HepG2 (cell line): ENCODE results near the gene MNX1. TPM values are rescaled to one million over a fixed set of nuclear protein-coding genes. Genes with fewer than 3 reads are reported as not detected.

Experiments used
- ATAC-seq: fragments of 200-7000 bp; cut with Tn5 transposase; 3 replicates; pipeline ENCODE4 v1.9.1; 2020; ENCODE audit warnings: mild to moderate bottlenecking, moderate library complexity
- BruUV-seq: library from RNA; stranded (reverse); fragments of 400-500 nt; replicated peaks from 2 replicates; lab custom pipeline; 2021; lab: Mats Ljungman, UMichigan
- CTCF ChIA-PET: fragments of 300-600 bp; formaldehyde crosslinking; extraction: SDS; loops from one replicate; lab custom pipeline; 2021; ENCODE audit warnings: low total read pairs, inconsistent platforms, low intra/inter-chr PET ratio; lab: Yijun Ruan, JAX
- POLR2A ChIA-PET: fragments of 350-600 bp; sonication (Branson Sonifier 250); formaldehyde crosslinking; loops from one replicate; lab custom pipeline; 2020; ENCODE audit warnings: antibody characterized with exemption, inconsistent platforms; lab: Yijun Ruan, JAX
- DNase-seq: peaks from one replicate; pipeline ENCODE4 v3.0.0-alpha.2; 2015; ENCODE audit warnings: low spot score
- FAIRE-seq: peaks from 3 replicates; lab custom pipeline; 2011; peaks lifted over from hg19 to GRCh38; lab: Jason Lieb, UNC
- H2AFZ ChIP-seq: one replicate; pipeline ENCODE4 v1.6.1; 2011; ENCODE audit warnings: low read length, inconsistent platforms
- H3K27ac ChIP-seq: fragments of 300-600 bp; 3 replicates; pipeline ENCODE4 v1.8.0; 2011; ENCODE audit warnings: mixed run types, mild to moderate bottlenecking, mixed read lengths, low read length, inconsistent platforms; ENCODE audit not compliant: insufficient read depth; ENCODE audit errors: extremely low read length
- H3K27me3 ChIP-seq, 2 experiments: fragments of 200-600 bp in 1 of 2; 2 replicates in 1 of 2; 3 replicates in 1 of 2; pipeline versions ENCODE4 v1.6.0 to v1.8.0; 2011; ENCODE audit warnings: low read length in 2 of 2, mild to moderate bottlenecking in 2 of 2, moderate library complexity in 2 of 2, inconsistent platforms in 1 of 2; ENCODE audit not compliant: insufficient read depth in 2 of 2, control insufficient read depth in 1 of 2
- H3K36me3 ChIP-seq, 2 experiments: fragments of 200-600 bp in 1 of 2; replicated peaks in 1 of 2; 2 replicates in 1 of 2; 3 replicates in 1 of 2; pipeline versions ENCODE4 v1.5.1 to v1.8.0; 2011; ENCODE audit warnings: low read length in 2 of 2, inconsistent platforms in 1 of 2; ENCODE audit not compliant: insufficient read depth in 2 of 2, control insufficient read depth in 1 of 2
- H3K4me1 ChIP-seq: 2 replicates; pipeline ENCODE4 v1.5.1; 2012; ENCODE audit warnings: low read length, inconsistent platforms; ENCODE audit not compliant: insufficient read depth
- H3K4me2 ChIP-seq: 2 replicates; pipeline ENCODE4 v1.6.0; 2011; ENCODE audit warnings: low read depth, low read length, inconsistent platforms
- H3K4me3 ChIP-seq, 3 experiments: fragments of 200-600 bp in 1 of 3; sonication (generic), shearing (Covaris generic) in 1 of 3; replicated peaks in 1 of 3; 2 replicates each; pipeline ENCODE4 v1.5.1; 2011 to 2016; ENCODE audit warnings: low read length in 3 of 3, inconsistent platforms in 2 of 3, low read depth in 2 of 3, mild to moderate bottlenecking in 2 of 3, control low read depth in 1 of 3, mixed read lengths in 1 of 3; ENCODE audit not compliant: insufficient read depth in 1 of 3
- H3K79me2 ChIP-seq: one replicate; pipeline ENCODE4 v1.6.1; 2011; ENCODE audit warnings: low read length, inconsistent platforms; ENCODE audit not compliant: insufficient read depth
- H3K9ac ChIP-seq: 2 replicates; pipeline ENCODE4 v1.6.0; 2011; ENCODE audit warnings: mild to moderate bottlenecking, low read depth, low read length, inconsistent platforms; ENCODE audit not compliant: insufficient read depth
- H3K9me3 ChIP-seq: 2 replicates; pipeline ENCODE4 v1.5.1; 2012; ENCODE audit warnings: mild to moderate bottlenecking, low read length
- H4K20me1 ChIP-seq: 2 replicates; pipeline ENCODE4 v1.6.0; 2011; ENCODE audit warnings: inconsistent platforms, mild to moderate bottlenecking, low read length, moderate library complexity; ENCODE audit not compliant: insufficient read depth
- CENPT ChIP-seq: sonication (generic); formaldehyde crosslinking; IDR thresholded peaks from 2 replicates; pipeline ENCODE4 v1.8.0; 2022; ENCODE audit warnings: low read depth, mild to moderate bottlenecking, moderate library complexity, missing genetic modification reagents
- ESRRA ChIP-seq: sonication (generic); formaldehyde crosslinking; IDR thresholded peaks from 2 replicates; pipeline ENCODE4 v1.5.1; 2020; ENCODE audit warnings: mild to moderate bottlenecking, low read depth, missing genetic modification reagents
- NR1H2 ChIP-seq: sonication (generic); formaldehyde crosslinking; IDR thresholded peaks from 2 replicates; pipeline ENCODE4 v1.8.1; 2022; ENCODE audit warnings: low read depth, missing genetic modification reagents, borderline replicate concordance
- NR3C1 ChIP-seq: sonication (generic); formaldehyde crosslinking; IDR thresholded peaks from 2 replicates; pipeline ENCODE4 v1.4.0; 2020; ENCODE audit warnings: missing genetic modification reagents
- PITX1 ChIP-seq: sonication (generic); formaldehyde crosslinking; IDR thresholded peaks from 2 replicates; pipeline ENCODE4 v1.5.1; 2020; ENCODE audit warnings: mild to moderate bottlenecking, missing genetic modification reagents
- SIX1 ChIP-seq: sonication (generic); formaldehyde crosslinking; IDR thresholded peaks from 2 replicates; pipeline ENCODE4 v1.4.0; 2020; ENCODE audit warnings: missing genetic modification reagents, borderline replicate concordance
- TEAD3 ChIP-seq: optimal IDR thresholded peaks from 2 replicates; pipeline ENCODE3; 2016; ENCODE audit warnings: borderline replicate concordance
- ZNF136 ChIP-seq: sonication (generic); formaldehyde crosslinking; IDR thresholded peaks from 2 replicates; pipeline ENCODE4 v1.8.1; 2022; ENCODE audit warnings: low read depth, mild to moderate bottlenecking, moderate library complexity, missing genetic modification reagents
- ZNF274 ChIP-seq: sonication (generic); formaldehyde crosslinking; IDR thresholded peaks from 2 replicates; pipeline ENCODE4 v1.5.1; 2020; ENCODE audit warnings: mild to moderate bottlenecking, missing genetic modification reagents
- ZNF282 ChIP-seq: fragments of 450-650 bp; IDR thresholded peaks from 2 replicates; pipeline ENCODE4 v1.6.1; 2018; ENCODE audit not compliant: partially characterized antibody
- ZNF446 ChIP-seq: sonication (generic); formaldehyde crosslinking; IDR thresholded peaks from 2 replicates; pipeline ENCODE4 v1.5.0; 2020; ENCODE audit warnings: mild to moderate bottlenecking, missing genetic modification reagents
- ZNF564 ChIP-seq: sonication (generic); formaldehyde crosslinking; IDR thresholded peaks from 2 replicates; pipeline ENCODE4 v1.8.1; 2023; ENCODE audit warnings: mild to moderate bottlenecking, missing genetic modification reagents
- ZNF773 ChIP-seq: sonication (generic); formaldehyde crosslinking; IDR thresholded peaks from 2 replicates; pipeline ENCODE4 v1.4.0; 2020; ENCODE audit warnings: missing genetic modification reagents, borderline replicate concordance
- WGBS: methylation state at CpG from one replicate; pipeline ENCODE4 v1.1.6; 2017; ENCODE audit warnings: low lambda C conversion rate; 5-methylcytosine and 5-hydroxymethylcytosine counted together
- in situ Hi-C: cut with HindIII; loops from 2 replicates; pipeline ENCODE4 v1.10.0; 2017; ENCODE audit warnings: low pct_unique_long_range_greater_than_20kb; ENCODE audit not compliant: extremely low pct_ligation_motif_present
- intact Hi-C: fragments of 100-400 bp; cut with micrococcal nuclease; formaldehyde crosslinking; loops from one replicate; pipeline ENCODE4 v1.10.0; 2022; ENCODE audit not compliant: unreplicated experiment
- polyA plus RNA-seq, 8 experiments: library from polyadenylated mRNA; depleted of rRNA in 3 of 8; stranded (reverse) in 7 of 8; unstranded in 1 of 8; fragments of >200 nt; fragmentation: Illumina TruSeq in 4 of 8; extraction: Trizol in 4 of 8; gene quantifications; 2 replicates each; pipeline versions ENCODE4 v1.2.1 to v1.2.3, GENCODE V29; 2011 to 2016; ENCODE audit warnings: low read depth in 4 of 8, missing spikeins in 1 of 8, mixed read lengths in 1 of 8; ENCODE audit not compliant: insufficient read depth in 1 of 8
- total RNA-seq, 5 experiments: library from RNA; depleted of rRNA; stranded (reverse); fragments of >200 nt; fragmentation: Illumina TruSeq; extraction: Trizol; gene quantifications; 2 replicates each; pipeline ENCODE4 v1.2.3, GENCODE V29; 2016; ENCODE audit warnings: low read depth in 1 of 5
- TF ChIP-seq, protein P1 (sequence below): sonication (generic); formaldehyde crosslinking; IDR thresholded peaks from 2 replicates; pipeline ENCODE4 v1.8.0; 2022; ENCODE audit warnings: missing genetic modification reagents, mild to moderate bottlenecking, borderline replicate concordance
- TF ChIP-seq, protein P2 (sequence below): sonication (generic); formaldehyde crosslinking; IDR thresholded peaks from 2 replicates; pipeline ENCODE4 v1.5.0; 2020; ENCODE audit warnings: mild to moderate bottlenecking, missing genetic modification reagents

Gene MNX1
- total and polyA plus RNA-seq, 2 of the 13 experiments (the other 11 are each of a cell fraction or from before 2014, with no cell fraction given), result 0.94 to 6.1 TPM

DNA sequence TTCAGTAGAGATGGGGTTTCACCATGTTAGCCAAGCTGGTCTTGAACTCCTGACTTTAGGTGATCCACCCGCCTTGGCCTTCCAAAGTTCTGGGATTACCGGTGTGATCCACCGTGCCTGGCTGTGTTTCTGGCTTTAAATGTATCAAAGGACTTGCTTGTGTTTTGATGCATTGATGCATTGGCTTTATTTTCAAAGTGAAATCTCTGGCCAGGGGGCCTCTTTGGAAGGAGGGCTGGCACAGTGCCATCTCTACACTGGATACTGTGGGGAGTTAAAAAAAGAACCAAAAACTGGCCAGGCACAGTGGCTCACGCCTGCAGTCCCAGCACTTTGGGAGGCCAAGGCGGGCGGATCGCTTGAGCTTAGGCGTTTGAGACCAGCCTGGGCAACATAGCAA lies 16.0 kb downstream of the MNX1 start:
- no TSS peak for BruUV-seq

More for the DNA sequence above, 16.0 kb downstream of the MNX1 start:
- Histone ChIP-seq H3K36me3 (no peaks in the 10 kb centered on the region), H2AFZ (no peak overlapping the region), H3K4me3 (no peak overlapping the region), H3K4me2 (no peak overlapping the region), H3K27me3 (peaks cover 1 to 19% of the 10 kb centered on the region in 2 experiments; a peak in 2 of 5 replicates), H4K20me1 (no peaks in the 10 kb centered on the region), H3K9me3 (no peaks in the 10 kb centered on the region), H3K4me1 (peaks cover 14% of the 10 kb centered on the region), H3K9ac (no peak overlapping the region), H3K79me2 (no peaks in the 10 kb centered on the region), H3K27ac (no peak overlapping the region)
- DNase-seq (no peak), ATAC-seq (no peak), FAIRE-seq (no peak)
- TF ChIP-seq TEAD3 (CRISPR knock-in tag) (no peak), CENPT (no peak), SIX1 (CRISPR knock-in tag) (no peak), NR1H2 (CRISPR knock-in tag) (no peak), ZNF773 (CRISPR knock-in tag) (no peak), ZNF446 (CRISPR knock-in tag) (no peak), ZNF274 (CRISPR knock-in tag) (no peak), ZNF282 (no peak), ESRRA (no peak), ZNF136 (CRISPR knock-in tag) (no peak), ZNF564 (CRISPR knock-in tag) (no peak), NR3C1 (CRISPR knock-in tag) (no peak), PITX1 (CRISPR knock-in tag) (no peak)
- TF ChIP-seq, protein P1, sequence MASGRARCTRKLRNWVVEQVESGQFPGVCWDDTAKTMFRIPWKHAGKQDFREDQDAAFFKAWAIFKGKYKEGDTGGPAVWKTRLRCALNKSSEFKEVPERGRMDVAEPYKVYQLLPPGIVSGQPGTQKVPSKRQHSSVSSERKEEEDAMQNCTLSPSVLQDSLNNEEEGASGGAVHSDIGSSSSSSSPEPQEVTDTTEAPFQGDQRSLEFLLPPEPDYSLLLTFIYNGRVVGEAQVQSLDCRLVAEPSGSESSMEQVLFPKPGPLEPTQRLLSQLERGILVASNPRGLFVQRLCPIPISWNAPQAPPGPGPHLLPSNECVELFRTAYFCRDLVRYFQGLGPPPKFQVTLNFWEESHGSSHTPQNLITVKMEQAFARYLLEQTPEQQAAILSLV (CRISPR knock-in tag), result no peak
- TF ChIP-seq, protein P2, sequence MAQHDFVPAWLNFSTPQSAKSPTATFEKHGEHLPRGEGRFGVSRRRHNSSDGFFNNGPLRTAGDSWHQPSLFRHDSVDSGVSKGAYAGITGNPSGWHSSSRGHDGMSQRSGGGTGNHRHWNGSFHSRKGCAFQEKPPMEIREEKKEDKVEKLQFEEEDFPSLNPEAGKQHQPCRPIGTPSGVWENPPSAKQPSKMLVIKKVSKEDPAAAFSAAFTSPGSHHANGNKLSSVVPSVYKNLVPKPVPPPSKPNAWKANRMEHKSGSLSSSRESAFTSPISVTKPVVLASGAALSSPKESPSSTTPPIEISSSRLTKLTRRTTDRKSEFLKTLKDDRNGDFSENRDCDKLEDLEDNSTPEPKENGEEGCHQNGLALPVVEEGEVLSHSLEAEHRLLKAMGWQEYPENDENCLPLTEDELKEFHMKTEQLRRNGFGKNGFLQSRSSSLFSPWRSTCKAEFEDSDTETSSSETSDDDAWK (CRISPR knock-in tag), result no peak
- intact Hi-C loops (no loop called here), in situ Hi-C loops (no loop called here)
- ChIA-PET CTCF (no interaction called here), POLR2A (no interaction called here)
- WGBS, result 76% methylated on average over 8 of the region's 8 CpGs
